Muscle layer of colon (tissue), 2 donors: ENCODE data around the gene GPS2.

Source experiments
- H3K27ac ChIP-seq: one replicate; pipeline ENCODE4 v1.7.0; 2013; ENCODE audit warnings: low read depth, mild to moderate bottlenecking, low read length, moderate library complexity
- H3K27me3 ChIP-seq, 2 donors: one replicate each; pipeline ENCODE4 v1.7.0; 2013; ENCODE audit warnings: low read length in 2 of 2, mild to moderate bottlenecking in 2 of 2; ENCODE audit not compliant: insufficient read depth in 2 of 2, control insufficient read depth in 1 of 2
- H3K36me3 ChIP-seq: one replicate; pipeline ENCODE4 v1.7.0; 2013; ENCODE audit warnings: mild to moderate bottlenecking, low read length; ENCODE audit not compliant: insufficient read depth
- H3K4me1 ChIP-seq: one replicate; pipeline ENCODE4 v1.7.0; 2013; ENCODE audit warnings: mild to moderate bottlenecking, low read length; ENCODE audit not compliant: insufficient read depth
- H3K4me3 ChIP-seq, 2 donors: one replicate each; pipeline ENCODE4 v1.7.0; 2013; ENCODE audit warnings: low read length in 2 of 2, low read depth in 1 of 2, mild to moderate bottlenecking in 1 of 2, moderate library complexity in 1 of 2
- H3K9ac ChIP-seq: one replicate; pipeline ENCODE4 v1.7.0; 2013; ENCODE audit warnings: low read length
- H3K9me3 ChIP-seq: one replicate; pipeline ENCODE4 v1.7.0; 2013; ENCODE audit warnings: mild to moderate bottlenecking, low read length
- donor health status: abdominal sarcoma.
- donor health status: Adenocarcinoma of cecum.

GPS2 gene

GRCh38 chr17:7314719-7315569 lies at the start of gene GPS2:
TSS of gene GPS2 (minus strand) at chr17:7315360. CDS start at chr17:7315052, 308 bp downstream.
- Histone ChIP-seq H3K4me1 (peaks cover 37% of the 10 kb centered on the region), H3K36me3 (peaks cover 68% of the 10 kb centered on the region), H3K27me3 (no peaks in the 10 kb centered on the region)

DNA sequence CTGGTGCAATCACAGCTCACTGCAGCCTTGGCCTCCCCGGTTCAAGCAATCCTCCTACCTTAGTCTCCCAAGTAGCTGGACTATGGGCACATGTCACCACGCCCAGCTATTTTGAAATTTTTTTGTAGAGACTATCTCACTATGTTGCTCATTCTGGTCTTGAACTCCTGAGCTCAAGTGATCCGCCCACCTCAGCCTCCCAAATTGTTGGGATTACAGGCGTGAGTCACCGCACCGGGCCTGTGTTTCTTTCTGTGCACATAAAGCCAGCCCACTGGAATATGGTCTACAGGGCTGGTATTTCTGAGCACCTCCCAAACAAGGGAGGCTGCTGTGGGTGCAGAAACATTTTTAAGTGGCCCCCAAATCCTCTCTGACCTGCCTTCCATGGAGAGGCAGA lies 48.2 kb upstream of the GPS2 start:
- Histone ChIP-seq H3K36me3 (no peaks in the 10 kb centered on the region), H3K27me3 (no peaks in the 10 kb centered on the region)

More at GRCh38 chr17:7314719-7315569, at the start of gene GPS2:
- H3K4me3 ChIP-seq: peak within 1 kb of the TSS; percentile 39 to 77
- peak within 1 kb of the TSS; percentile 82 for H3K9ac ChIP-seq
- H3K9me3 ChIP-seq: no peaks in the 10 kb centered on the region
- H3K27ac ChIP-seq: peak within 1 kb of the TSS; percentile 95

GRCh38 chr17:7361906-7362305 lies 46.7 kb upstream of the GPS2 start:
- H3K4me3 ChIP-seq: no peak overlapping the region
- no peaks in the 10 kb centered on the region for H3K36me3 ChIP-seq
- H3K9ac ChIP-seq: no peak overlapping the region
- no peak overlapping the region for H3K27ac ChIP-seq
- no peaks in the 10 kb centered on the region for H3K27me3 ChIP-seq
- no peaks in the 10 kb centered on the region for H3K4me1 ChIP-seq
- H3K9me3 ChIP-seq: no peaks in the 10 kb centered on the region

More for the DNA sequence above, 48.2 kb upstream of the GPS2 start:
- Histone ChIP-seq H3K4me3 (no peak overlapping the region), H3K4me1 (no peaks in the 10 kb centered on the region), H3K9me3 (no peaks in the 10 kb centered on the region), H3K9ac (no peak overlapping the region), H3K27ac (no peak overlapping the region)

DNA sequence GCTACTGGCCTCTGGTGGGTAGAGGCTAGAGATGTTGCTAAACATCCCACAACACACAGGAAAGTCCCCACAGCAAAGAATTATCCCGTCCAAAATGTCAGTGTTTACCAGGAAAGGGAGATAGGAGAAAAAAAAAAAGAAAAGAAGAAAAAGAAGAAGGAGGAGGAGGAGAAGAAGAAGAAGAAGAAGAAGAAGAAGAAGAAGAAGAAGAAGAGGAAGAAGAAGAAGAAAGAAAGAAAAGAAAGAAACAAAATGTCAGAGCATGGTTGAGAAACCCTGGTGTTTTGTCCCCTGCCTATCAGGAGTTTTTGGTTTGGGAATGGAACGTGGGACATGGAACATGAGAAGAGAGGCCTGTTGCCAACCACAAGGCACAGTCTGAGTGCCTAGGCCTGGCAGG lies 42.2 kb upstream of the GPS2 start:
- Histone ChIP-seq H3K27me3 (no peaks in the 10 kb centered on the region), H3K4me1 (peaks cover 37% of the 10 kb centered on the region), H3K27ac (no peak overlapping the region), H3K9me3 (no peaks in the 10 kb centered on the region), H3K4me3 (no peak overlapping the region), H3K36me3 (no peaks in the 10 kb centered on the region), H3K9ac (no peak overlapping the region)

- Histone ChIP-seq H3K4me3 (no peak overlapping the region), H3K27ac (no peak overlapping the region), H3K9ac (no peak overlapping the region), H3K9me3 (no peaks in the 10 kb centered on the region), H3K4me1 (peaks cover 37% of the 10 kb centered on the region), H3K36me3 (no peaks in the 10 kb centered on the region), H3K27me3 (no peaks in the 10 kb centered on the region)
Measured at GRCh38 chr17:7356756-7357155, 41.6 kb upstream of the GPS2 start.

- no peak overlapping the region for H3K4me3 ChIP-seq
Measured at GRCh38 chr17:7356072-7356549, 41.0 kb upstream of the GPS2 start.

GRCh38 chr17:7355573-7355972 lies 40.4 kb upstream of the GPS2 start:
- H3K9ac ChIP-seq: no peak overlapping the region
- H3K4me1 ChIP-seq: peaks cover 37% of the 10 kb centered on the region

More at GRCh38 chr17:7356072-7356549, 41.0 kb upstream of the GPS2 start:
- no peak overlapping the region for H3K9ac ChIP-seq
- no peaks in the 10 kb centered on the region for H3K9me3 ChIP-seq
- no peaks in the 10 kb centered on the region for H3K36me3 ChIP-seq
- H3K27me3 ChIP-seq: no peaks in the 10 kb centered on the region
- no peak overlapping the region for H3K27ac ChIP-seq
- H3K4me1 ChIP-seq: peaks cover 37% of the 10 kb centered on the region

DNA sequence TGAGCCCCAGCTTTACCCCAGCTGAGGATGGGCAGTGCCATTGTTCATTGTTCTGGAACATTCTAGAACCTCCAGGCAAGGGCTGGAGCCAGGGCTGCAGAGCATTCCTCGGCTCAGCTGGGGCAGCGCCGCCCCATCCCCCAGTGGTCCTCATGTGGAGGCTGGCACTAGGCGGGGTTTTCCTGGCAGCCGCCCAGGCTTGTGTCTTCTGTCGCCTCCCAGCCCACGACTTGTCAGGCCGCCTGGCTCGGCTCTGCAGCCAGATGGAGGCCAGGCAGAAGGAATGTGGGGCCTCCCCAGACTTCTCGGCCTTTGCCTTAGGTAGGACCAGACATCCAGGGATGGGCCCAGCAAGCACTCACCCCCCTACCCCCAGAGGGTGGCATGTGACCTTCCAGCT lies 39.9 kb upstream of the GPS2 start, which contains the start of gene TMEM95:
Gene TMEM95, plus strand, starts transcription at position 104 of the 400 bp plus-strand sequence. Its CDS starts 49 bp downstream, at position 153.
- Histone ChIP-seq H3K9ac (no peak within 1 kb of the TSS), H3K27me3 (no peaks in the 10 kb centered on the region), H3K4me3 (no peak within 1 kb of the TSS), H3K4me1 (peaks cover 37% of the 10 kb centered on the region), H3K9me3 (no peaks in the 10 kb centered on the region), H3K36me3 (no peaks in the 10 kb centered on the region), H3K27ac (no peak within 1 kb of the TSS)

More at GRCh38 chr17:7355573-7355972, 40.4 kb upstream of the GPS2 start:
- H3K9me3 ChIP-seq: no peaks in the 10 kb centered on the region
- no peak overlapping the region for H3K27ac ChIP-seq
- no peaks in the 10 kb centered on the region for H3K27me3 ChIP-seq
- H3K36me3 ChIP-seq: no peaks in the 10 kb centered on the region
- H3K4me3 ChIP-seq: no peak overlapping the region

- Histone ChIP-seq H3K4me3 (no peak overlapping the region), H3K27ac (no peak overlapping the region), H3K4me1 (peaks cover 42% of the 10 kb centered on the region), H3K36me3 (no peaks in the 10 kb centered on the region), H3K9ac (no peak overlapping the region), H3K27me3 (no peaks in the 10 kb centered on the region), H3K9me3 (no peaks in the 10 kb centered on the region)
Measured at GRCh38 chr17:7354262-7354843, 39.2 kb upstream of the GPS2 start.

GRCh38 chr17:7352910-7353635 lies 37.9 kb upstream of the GPS2 start:
- Histone ChIP-seq H3K27me3 (no peaks in the 10 kb centered on the region), H3K36me3 (no peaks in the 10 kb centered on the region), H3K4me1 (peaks cover 42% of the 10 kb centered on the region), H3K9ac (no peak overlapping the region), H3K9me3 (no peaks in the 10 kb centered on the region), H3K4me3 (peak overlapping the region; percentile 43 to 88), H3K27ac (peak overlapping the region; percentile 93)

DNA sequence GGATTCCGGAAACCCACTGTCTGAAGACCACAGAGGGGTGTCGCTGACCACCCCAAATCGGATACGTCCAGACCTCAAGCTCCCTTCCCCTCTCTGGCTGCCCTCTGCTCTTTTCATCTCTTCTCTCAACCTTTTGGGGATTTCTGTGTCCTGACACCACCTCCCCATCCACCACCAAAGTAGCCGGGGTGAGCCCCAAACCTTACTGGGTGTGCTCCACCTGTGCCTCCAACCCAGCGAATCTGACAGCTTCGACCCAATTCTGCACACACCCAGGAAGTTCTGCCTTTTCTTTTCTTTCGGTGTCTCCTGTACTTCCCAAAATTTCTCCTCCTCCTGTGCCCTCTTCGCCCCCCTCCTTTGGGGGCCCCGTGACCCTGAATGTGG lies 37.3 kb upstream of the GPS2 start:
- Histone ChIP-seq H3K27ac (peak overlapping the region; percentile 93), H3K36me3 (no peaks in the 10 kb centered on the region), H3K9me3 (no peaks in the 10 kb centered on the region), H3K4me1 (peaks cover 42% of the 10 kb centered on the region), H3K4me3 (peak overlapping the region; percentile 43 to 88), H3K27me3 (no peaks in the 10 kb centered on the region), H3K9ac (peak overlapping the region; percentile 89)
